Measurements from ENCODE around the gene FRY.

The FRY gene

DNA sequence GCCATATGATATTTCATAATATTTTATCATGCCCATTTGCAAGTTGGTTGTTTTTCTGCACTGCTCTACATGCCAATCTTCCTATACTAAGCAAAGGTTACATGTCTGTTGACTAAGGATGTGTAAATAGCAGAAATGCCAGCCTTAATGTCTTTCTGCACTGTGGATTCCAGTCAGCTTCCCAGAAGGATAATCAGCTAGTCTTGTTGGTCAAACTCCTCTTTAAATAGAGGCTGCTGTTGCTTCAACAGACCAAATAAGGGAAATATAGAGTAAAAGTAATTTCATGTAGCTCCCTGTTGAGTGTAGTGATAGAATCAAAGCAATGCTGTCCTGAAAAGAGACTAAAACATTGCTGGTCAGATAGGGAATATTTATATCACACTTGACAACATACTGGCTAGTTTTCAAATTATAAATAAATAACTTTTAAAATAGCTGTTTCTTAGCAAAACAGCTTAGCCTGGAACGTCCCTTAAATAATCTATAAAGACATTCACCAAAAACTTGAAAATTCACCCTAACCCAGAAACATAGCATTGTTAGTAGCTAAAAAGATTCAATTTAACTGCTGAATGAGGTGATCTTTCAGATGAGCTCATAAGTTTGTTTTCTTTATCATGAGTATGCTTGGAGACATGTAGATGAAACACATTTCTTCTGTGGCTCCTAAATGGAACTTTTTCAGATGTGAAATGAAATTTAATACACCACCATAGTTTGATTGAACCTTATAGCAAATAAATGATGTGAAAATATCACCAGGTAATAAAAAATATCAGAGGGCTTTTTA is 56.6 kb downstream of the FRY start:
- DNase-seq, result no peak

DNA sequence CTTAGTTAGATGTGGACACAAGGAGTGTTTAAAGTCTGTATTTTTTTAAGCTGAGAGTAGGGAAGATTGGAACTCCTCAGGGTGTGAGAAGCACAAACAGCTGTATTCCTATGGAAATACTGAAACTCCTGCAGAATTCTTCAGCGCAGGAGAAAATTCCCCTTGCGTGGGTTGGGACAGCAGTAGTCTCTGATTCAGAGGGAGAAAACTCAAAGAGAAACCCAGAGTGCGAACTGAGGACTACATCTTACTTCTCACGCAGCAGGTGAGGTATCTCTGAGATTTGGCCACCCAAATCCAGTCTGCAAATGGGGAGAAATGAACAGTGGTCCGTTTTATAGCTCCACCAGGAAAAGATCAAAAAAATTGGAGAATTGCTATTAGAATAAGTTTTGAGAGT is 60.9 kb downstream of the FRY start:
- no peak for DNase-seq

DNA sequence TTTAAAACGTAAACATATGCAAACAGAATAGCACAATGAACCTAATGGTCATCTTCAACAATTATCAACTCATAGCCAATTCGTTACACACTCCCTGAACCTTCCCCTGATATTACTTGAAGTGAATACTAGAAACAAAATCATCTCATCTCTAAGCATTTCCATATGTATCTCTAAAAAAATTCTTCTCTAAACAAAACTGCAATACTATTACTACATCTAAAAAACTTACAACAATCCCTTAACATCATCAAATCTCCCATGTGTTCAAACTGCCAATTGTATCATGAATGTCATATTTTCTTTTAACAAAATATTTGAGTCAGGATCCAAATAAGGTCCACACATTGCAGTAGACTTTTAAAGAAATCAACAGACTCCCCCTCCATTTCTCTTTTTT is 61.4 kb downstream of the FRY start:
- no peak for DNase-seq

GRCh38 chr13:32098272-32098671 is 66.7 kb downstream of the FRY start:
- DNase-seq, result no peak

- DNase-seq, result no peak
Measured at GRCh38 chr13:32105653-32106313, 74.2 kb downstream of the FRY start.

- no peak for DNase-seq
Measured at GRCh38 chr13:32107474-32107873, 75.9 kb downstream of the FRY start.

GRCh38 chr13:32107973-32108372 is 76.4 kb downstream of the FRY start:
- DNase-seq, result no peak

DNA sequence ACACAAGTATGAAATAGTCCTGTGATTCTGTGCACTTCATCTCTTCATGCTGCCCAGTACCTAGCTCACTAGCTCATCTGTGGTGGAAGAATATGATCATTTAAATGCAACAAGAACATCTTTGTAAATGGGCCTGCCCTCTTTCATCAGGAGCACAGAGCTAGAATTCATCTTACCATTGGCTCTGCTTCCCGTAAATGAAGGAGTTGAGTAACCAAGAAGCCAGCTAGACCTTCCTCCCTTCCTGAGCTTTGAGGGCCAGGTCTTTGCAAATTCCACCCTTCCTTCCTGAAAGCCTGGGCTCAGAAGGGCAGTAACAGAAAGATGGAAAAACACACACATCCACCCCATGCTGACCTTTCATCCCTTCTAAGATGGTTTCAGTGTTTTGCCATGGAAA is 82.0 kb downstream of the FRY start:
- DNase-seq, result no peak

GRCh38 chr13:32114284-32114950 is 82.8 kb downstream of the FRY start:
- DNase-seq, result no peak

DNA sequence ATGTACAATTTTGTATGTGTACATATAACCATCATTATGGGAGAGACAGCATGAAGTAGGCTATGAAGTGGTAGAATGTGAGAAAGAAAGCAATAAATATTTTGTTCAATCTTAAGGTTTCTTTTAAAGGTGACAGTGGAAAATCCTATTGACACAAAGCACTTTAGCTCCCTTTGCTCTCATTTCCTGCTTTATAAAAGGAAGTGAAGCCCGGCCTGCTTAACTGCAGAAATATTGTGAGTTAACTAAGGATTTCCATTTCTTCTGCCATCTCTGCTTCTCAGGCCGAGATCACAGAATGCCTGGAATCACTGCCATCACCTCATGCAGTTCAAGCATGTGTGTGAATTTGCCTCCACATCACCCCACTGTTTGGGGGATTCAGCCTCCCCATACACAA is 83.5 kb downstream of the FRY start:
- DNase-seq, result no peak

DNA sequence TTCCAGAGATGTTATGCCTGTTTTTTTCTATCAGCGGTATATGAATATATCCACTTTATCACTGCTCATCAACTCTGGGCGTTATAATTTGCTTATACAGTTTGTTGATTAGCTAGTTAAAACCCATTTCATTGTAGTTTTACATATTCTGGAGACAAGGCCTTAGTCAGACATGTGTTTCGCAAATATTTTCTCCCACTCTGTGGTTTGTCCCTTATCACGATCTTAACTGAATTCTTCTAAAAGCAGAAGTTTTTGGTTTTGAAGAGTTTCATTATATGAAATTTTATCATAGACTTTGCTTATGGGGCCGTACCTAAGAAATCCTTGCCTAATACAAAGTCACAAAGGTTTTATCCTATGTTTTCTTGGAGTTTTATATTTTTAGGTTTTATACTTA is 84.6 kb downstream of the FRY start:
- no peak for DNase-seq

DNA sequence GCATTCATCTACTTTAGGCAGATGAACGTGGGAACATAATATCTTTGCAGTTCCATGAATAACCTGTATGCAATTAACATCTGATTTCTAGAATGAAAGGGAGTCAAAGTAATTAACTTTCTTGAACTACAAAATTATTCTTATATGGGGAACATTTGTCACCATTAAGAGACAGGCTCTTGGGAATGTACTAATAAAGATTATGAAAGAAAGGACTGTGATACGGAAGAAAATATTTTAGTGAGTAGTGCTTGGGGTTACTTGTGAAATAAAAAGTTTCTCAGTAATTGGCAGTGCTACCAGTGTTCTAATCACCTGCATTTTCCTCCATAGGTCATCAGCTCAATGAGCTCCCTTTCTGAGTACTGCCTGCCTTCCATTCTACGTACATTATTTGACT is 85.4 kb downstream of the FRY start:
- no peak for DNase-seq

- DNase-seq, result no peak
Measured at GRCh38 chr13:32117701-32118100, 86.1 kb downstream of the FRY start.

DNA sequence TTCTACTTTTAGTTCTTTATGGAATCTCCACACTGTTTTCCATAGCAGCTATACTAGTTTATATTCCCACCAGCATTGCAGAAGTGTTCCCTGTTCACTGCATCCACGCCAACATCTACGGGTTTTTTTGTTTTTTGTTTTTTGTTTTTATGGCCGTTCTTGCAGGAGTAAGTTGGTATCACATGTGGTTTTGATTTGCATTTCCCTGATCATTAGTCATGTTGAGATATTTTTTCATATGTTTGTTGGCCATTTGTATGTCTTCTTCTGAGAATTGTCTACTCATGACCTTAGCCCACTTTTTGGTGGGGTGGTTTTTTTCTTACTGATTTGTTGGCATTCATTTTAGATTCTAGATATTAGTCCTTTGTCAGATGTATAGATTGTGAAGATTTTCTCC is 89.7 kb downstream of the FRY start:
- DNase-seq, result no peak

- DNase-seq, result no peak
Measured at GRCh38 chr13:32124743-32125142, 93.2 kb downstream of the FRY start.

GRCh38 chr13:32125221-32125689 is 93.7 kb downstream of the FRY start:
- no peak for DNase-seq

- no peak for DNase-seq
Measured at GRCh38 chr13:32125751-32126150, 94.2 kb downstream of the FRY start.

DNA sequence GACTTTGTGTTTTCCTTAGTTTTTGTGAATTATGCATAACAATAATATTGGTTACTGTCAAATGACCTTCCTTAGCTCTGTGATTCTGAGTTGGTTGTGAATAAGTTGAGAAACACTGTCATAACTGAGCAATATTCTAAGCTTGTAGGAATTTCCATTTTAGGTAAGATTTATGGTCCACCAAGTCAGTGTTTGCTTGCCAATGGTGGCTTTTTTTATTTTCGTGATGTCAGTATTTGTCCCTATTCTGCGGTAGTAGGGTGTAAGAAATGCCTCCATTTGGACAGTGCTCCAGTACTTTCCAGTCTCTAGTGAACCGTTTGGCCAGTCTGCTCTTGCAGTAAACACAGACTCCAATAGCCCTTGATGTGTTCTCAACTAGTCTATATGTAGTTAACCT is 94.7 kb downstream of the FRY start:
- no peak for DNase-seq

GRCh38 chr13:32126756-32127155 is 95.2 kb downstream of the FRY start:
- DNase-seq, result no peak

- no peak for DNase-seq
Measured at GRCh38 chr13:32127691-32128090, 96.1 kb downstream of the FRY start.

- no peak for DNase-seq
Measured at GRCh38 chr13:32134241-32135055, 102.9 kb downstream of the FRY start.

DNA sequence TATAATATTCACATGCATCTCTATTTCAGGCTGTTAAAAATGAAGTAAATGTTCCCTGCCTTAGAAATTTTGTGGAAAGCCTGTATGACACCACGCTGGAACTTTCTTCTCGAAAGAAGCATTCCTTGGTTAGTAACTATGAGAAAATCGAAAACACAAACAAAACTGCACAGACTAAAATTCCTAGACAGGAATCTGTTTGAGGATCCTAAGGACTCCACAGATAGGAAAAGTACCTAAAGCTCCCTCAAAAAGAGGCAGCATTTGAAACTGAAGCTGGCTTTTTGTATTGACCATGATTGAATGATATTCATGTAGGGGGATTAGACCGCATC is 103.4 kb downstream of the FRY start:
- DNase-seq, result no peak

- no peak for DNase-seq
Measured at GRCh38 chr13:32135655-32136054, 104.1 kb downstream of the FRY start.
